Naive B cell (primary cell): Measurements from ENCODE around the gene ACBD5. TPM values are rescaled to one million over a fixed set of nuclear protein-coding genes. Genes with fewer than 3 reads are reported as not detected.
"Not testable (repeated sequence)": the region's sequence is repeated elsewhere in the genome, so short reads cannot be mapped to it uniquely, and the experiment has no call there.

Experiments
- ATAC-seq, 2 donors: fragments of 150-1000 bp; cut with Tn5 transposase; 2 replicates each; pipeline ENCODE4 v1.10.0; 2021; ENCODE audit warnings: low read depth in 2 of 2, mild to moderate bottlenecking in 2 of 2, moderate library complexity in 2 of 2
- DNase-seq: peaks from one replicate; pipeline ENCODE4 v3.0.0; 2022
- H3K27ac Mint-ChIP-seq, 6 donors: one replicate each; pipeline ENCODE4 v1.8.0; 2020 to 2022; ENCODE audit warnings: mild to moderate bottlenecking in 6 of 6, mixed read lengths in 6 of 6, moderate library complexity in 5 of 6, inconsistent platforms in 2 of 6
- H3K27me3 Mint-ChIP-seq, 3 donors: one replicate each; pipeline ENCODE4 v1.8.0; 2021 to 2022; ENCODE audit warnings: mixed read lengths in 3 of 3, mild to moderate bottlenecking in 1 of 3
- H3K36me3 Mint-ChIP-seq, 2 donors: one replicate each; pipeline ENCODE4 v1.8.0; 2020 to 2022; ENCODE audit warnings: mixed read lengths in 2 of 2, inconsistent platforms in 1 of 2, mild to moderate bottlenecking in 1 of 2
- H3K4me1 Mint-ChIP-seq, 3 donors: one replicate each; pipeline ENCODE4 v1.8.0; 2020 to 2022; ENCODE audit warnings: mixed read lengths in 3 of 3, inconsistent platforms in 1 of 3, mild to moderate bottlenecking in 1 of 3, moderate library complexity in 1 of 3
- H3K4me3 Mint-ChIP-seq, 8 donors: one replicate each; pipeline ENCODE4 v1.8.0; 2020 to 2022; ENCODE audit warnings: mild to moderate bottlenecking in 8 of 8, mixed read lengths in 8 of 8, moderate library complexity in 8 of 8, inconsistent platforms in 2 of 8
- H3K9me3 Mint-ChIP-seq, 7 donors: one replicate each; pipeline ENCODE4 v1.8.0; 2020 to 2022; ENCODE audit warnings: mixed read lengths in 7 of 7, mild to moderate bottlenecking in 5 of 7, inconsistent platforms in 2 of 7, moderate library complexity in 1 of 7
- polyA plus RNA-seq, 6 donors: library from polyadenylated mRNA; unstranded; fragments of 300-500 nt; fragmentation: Illumina TruSeq; gene quantifications; one replicate each; pipeline ENCODE4 v1.2.3, GENCODE V29; 2021; ENCODE audit warnings: low read depth in 6 of 6

Gene ACBD5, protein sequence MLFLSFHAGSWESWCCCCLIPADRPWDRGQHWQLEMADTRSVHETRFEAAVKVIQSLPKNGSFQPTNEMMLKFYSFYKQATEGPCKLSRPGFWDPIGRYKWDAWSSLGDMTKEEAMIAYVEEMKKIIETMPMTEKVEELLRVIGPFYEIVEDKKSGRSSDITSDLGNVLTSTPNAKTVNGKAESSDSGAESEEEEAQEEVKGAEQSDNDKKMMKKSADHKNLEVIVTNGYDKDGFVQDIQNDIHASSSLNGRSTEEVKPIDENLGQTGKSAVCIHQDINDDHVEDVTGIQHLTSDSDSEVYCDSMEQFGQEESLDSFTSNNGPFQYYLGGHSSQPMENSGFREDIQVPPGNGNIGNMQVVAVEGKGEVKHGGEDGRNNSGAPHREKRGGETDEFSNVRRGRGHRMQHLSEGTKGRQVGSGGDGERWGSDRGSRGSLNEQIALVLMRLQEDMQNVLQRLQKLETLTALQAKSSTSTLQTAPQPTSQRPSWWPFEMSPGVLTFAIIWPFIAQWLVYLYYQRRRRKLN
- polyA plus RNA-seq: 10 to 100 TPM in 5 of 6 donors, 1 to 10 TPM in 1; 8.1 to 16.1 (median 12.0) TPM

DNA sequence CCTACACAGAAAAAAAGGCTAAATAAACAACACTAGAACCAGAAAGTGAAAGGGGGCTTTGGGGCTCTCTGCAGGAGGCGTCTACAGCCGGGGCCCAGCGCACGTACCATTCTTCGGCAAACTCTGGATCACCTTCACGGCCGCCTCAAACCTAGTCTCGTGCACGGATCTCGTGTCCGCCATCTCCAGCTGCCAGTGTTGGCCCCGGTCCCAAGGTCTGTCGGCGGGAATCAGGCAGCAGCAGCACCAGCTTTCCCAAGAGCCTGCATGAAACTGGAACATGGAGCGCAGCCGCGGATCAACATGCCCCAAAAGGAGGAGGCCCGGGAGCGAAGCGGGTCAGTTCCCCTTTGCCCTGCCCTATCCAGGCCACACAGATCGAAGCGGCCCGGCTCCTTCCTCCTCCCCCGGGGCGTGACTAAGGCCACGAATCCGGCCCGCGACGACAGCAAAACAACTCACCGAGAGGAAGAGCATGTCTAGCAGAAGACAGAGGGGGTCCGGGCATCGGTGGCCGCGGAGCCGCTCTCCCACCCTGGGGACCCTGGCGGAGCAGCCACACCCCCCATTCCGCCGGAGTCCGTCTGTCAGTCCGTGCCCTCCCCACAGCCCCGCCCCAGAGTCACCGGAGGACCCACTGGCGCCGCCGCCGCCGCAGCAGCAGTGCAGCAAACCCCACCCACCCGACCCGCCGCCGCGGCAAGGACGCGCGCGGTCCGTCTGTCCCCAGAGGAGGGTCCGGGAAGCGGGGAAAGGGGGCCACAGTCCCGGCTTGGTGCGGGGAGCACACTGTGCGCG, at the start of gene ACBD5:
Gene ACBD5, minus strand, starts transcription at position 586 of the 798 bp plus-strand sequence. Its CDS starts 109 bp downstream, at position 477.
- H3K4me3 Mint-ChIP-seq: peak within 1 kb of the TSS; percentile 88 to 99 (median 98)
- H3K36me3 Mint-ChIP-seq: no peaks in the 10 kb centered on the region
- peak; percentile 47 to 58 for ATAC-seq
- H3K27ac Mint-ChIP-seq: peak within 1 kb of the TSS; percentile 95 to 100 (median 98)
- H3K9me3 Mint-ChIP-seq: no peaks in the 10 kb centered on the region
- no peaks in the 10 kb centered on the region for H3K27me3 Mint-ChIP-seq
- H3K4me1 Mint-ChIP-seq: peaks cover 21 to 50% (median 41%) of the 10 kb centered on the region in 3 donors
- peak; percentile 80 for DNase-seq

GRCh38 chr10:27285093-27285492, 44.5 kb upstream of the ACBD5 start:
- H3K36me3 Mint-ChIP-seq: no peaks in the 10 kb centered on the region
- no peak for ATAC-seq

GRCh38 chr10:27276581-27276980, 36.0 kb upstream of the ACBD5 start:
- Mint-ChIP-seq H3K27ac (no peak overlapping the region), H3K4me1 (no peaks in the 10 kb centered on the region), H3K27me3 (peaks cover 27 to 48% (median 39%) of the 10 kb centered on the region in 3 donors), H3K9me3 (peaks cover 0 to 11% (median 7%) of the 10 kb centered on the region in 7 donors), H3K36me3 (peaks cover 0 to 8% of the 10 kb centered on the region in 2 donors), H3K4me3 (no peak overlapping the region)
- DNase-seq: no peak
- ATAC-seq: no peak

More at GRCh38 chr10:27285093-27285492, 44.5 kb upstream of the ACBD5 start:
- no peaks in the 10 kb centered on the region for H3K4me1 Mint-ChIP-seq
- H3K27ac Mint-ChIP-seq: peak overlapping the region in 1 of 6 donors; percentile 15
- no peaks in the 10 kb centered on the region for H3K9me3 Mint-ChIP-seq
- DNase-seq: no peak
- no peak overlapping the region for H3K4me3 Mint-ChIP-seq
- peaks cover 0 to 3% (median 0%) of the 10 kb centered on the region in 3 donors for H3K27me3 Mint-ChIP-seq

DNA sequence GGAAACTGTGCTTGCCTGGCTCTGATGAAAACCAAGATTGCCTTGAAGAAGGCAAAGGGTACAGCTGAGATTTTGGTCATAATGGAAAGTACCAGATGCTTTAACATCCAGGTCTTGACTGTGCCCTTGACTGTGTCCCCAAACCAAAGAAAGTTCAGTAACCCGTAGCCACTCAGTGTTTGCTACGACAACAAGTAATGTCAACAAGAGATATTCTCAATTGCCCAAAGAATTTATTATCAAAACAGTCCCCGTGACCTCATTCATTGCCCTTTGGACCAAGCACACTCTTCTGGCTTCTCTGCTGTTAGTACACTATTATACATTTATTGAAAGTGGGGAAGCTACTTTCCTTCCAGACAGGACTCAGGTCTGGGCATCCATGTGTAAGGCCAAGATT, 25.4 kb upstream of the ACBD5 start:
- H3K27ac Mint-ChIP-seq, H3K36me3 Mint-ChIP-seq: not testable (repeated sequence)

GRCh38 chr10:27262788-27263187, 22.2 kb upstream of the ACBD5 start:
- Mint-ChIP-seq H3K4me3 (peak overlapping the region in 1 of 8 donors; percentile 31), H3K4me1 (peaks cover 12 to 17% (median 16%) of the 10 kb centered on the region in 3 donors), H3K27me3 (peaks cover 29 to 53% (median 48%) of the 10 kb centered on the region in 3 donors)
- not testable (repeated sequence) for DNase-seq, H3K9me3 Mint-ChIP-seq, H3K36me3 Mint-ChIP-seq, ATAC-seq, H3K27ac Mint-ChIP-seq

More for the DNA sequence above, 25.4 kb upstream of the ACBD5 start:
- H3K9me3 Mint-ChIP-seq, H3K4me1 Mint-ChIP-seq, ATAC-seq, DNase-seq, H3K4me3 Mint-ChIP-seq: not testable (repeated sequence)
- H3K27me3 Mint-ChIP-seq: peaks cover 15 to 32% (median 24%) of the 10 kb centered on the region in 3 donors

GRCh38 chr10:27258838-27259812, 18.5 kb upstream of the ACBD5 start:
- H3K27me3 Mint-ChIP-seq: peaks cover 39 to 45% (median 42%) of the 10 kb centered on the region in 3 donors
- peak; percentile 56 to 63 for ATAC-seq

DNA sequence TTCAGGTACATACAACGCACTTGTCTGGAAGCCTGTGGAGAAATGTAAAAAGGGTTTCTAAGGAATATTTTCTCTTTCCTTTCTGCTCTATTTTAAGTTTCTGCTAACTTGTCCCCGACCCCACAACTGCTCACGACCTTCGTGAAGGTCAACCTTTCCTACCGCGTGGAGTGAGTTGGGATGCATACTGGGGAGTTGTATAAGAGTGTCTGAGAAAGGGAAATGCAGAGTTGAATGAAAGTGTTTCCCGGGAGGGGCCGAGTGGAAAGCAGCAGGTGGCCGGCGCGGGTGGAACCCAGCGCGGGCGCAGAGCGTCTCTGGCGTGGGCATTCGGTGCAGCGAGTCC, 17.9 kb upstream of the ACBD5 start:
- H3K4me1 Mint-ChIP-seq: peaks cover 16 to 24% (median 17%) of the 10 kb centered on the region in 3 donors
- peaks cover 0 to 8% (median 6%) of the 10 kb centered on the region in 7 donors for H3K9me3 Mint-ChIP-seq
- H3K27me3 Mint-ChIP-seq: peaks cover 35 to 42% (median 38%) of the 10 kb centered on the region in 3 donors
- no peak for ATAC-seq
- DNase-seq: no peak
- H3K27ac Mint-ChIP-seq: peak overlapping the region in 4 of 6 donors; percentile 17 to 70 (median 36)
- H3K36me3 Mint-ChIP-seq: peaks cover 0 to 9% of the 10 kb centered on the region in 2 donors
- H3K4me3 Mint-ChIP-seq: peak overlapping the region; percentile 85 to 96 (median 91)

More at GRCh38 chr10:27258838-27259812, 18.5 kb upstream of the ACBD5 start:
- H3K4me1 Mint-ChIP-seq: peaks cover 12 to 23% (median 17%) of the 10 kb centered on the region in 3 donors
- peak overlapping the region; percentile 85 to 98 (median 96) for H3K4me3 Mint-ChIP-seq
- peaks cover 0 to 9% of the 10 kb centered on the region in 2 donors for H3K36me3 Mint-ChIP-seq
- DNase-seq: no peak
- H3K9me3 Mint-ChIP-seq: peaks cover 0 to 8% (median 6%) of the 10 kb centered on the region in 7 donors
- peak overlapping the region in 4 of 6 donors; percentile 17 to 89 (median 86) for H3K27ac Mint-ChIP-seq

GRCh38 chr10:27256299-27257189, 15.9 kb upstream of the ACBD5 start:
- no peak overlapping the region for H3K27ac Mint-ChIP-seq
- peak overlapping the region in 2 of 8 donors; percentile 85 to 88 for H3K4me3 Mint-ChIP-seq

GRCh38 chr10:27253576-27253975, 13.0 kb upstream of the ACBD5 start:
- H3K27ac Mint-ChIP-seq: peak overlapping the region in 3 of 6 donors; percentile 47 to 90 (median 85)
- ATAC-seq (no peak), DNase-seq (no peak)
- peak overlapping the region in 6 of 8 donors; percentile 80 to 88 (median 82) for H3K4me3 Mint-ChIP-seq
- peaks cover 0 to 8% (median 6%) of the 10 kb centered on the region in 7 donors for H3K9me3 Mint-ChIP-seq
- peaks cover 7 to 21% (median 15%) of the 10 kb centered on the region in 3 donors for H3K4me1 Mint-ChIP-seq
- H3K36me3 Mint-ChIP-seq: no peaks in the 10 kb centered on the region
- H3K27me3 Mint-ChIP-seq: peaks cover 16 to 17% (median 17%) of the 10 kb centered on the region in 3 donors

More at GRCh38 chr10:27256299-27257189, 15.9 kb upstream of the ACBD5 start:
- peaks cover 0 to 8% (median 6%) of the 10 kb centered on the region in 7 donors for H3K9me3 Mint-ChIP-seq
- ATAC-seq (no peak), DNase-seq (no peak)
- H3K36me3 Mint-ChIP-seq: peaks cover 0 to 9% of the 10 kb centered on the region in 2 donors
- peaks cover 17 to 30% (median 23%) of the 10 kb centered on the region in 3 donors for H3K4me1 Mint-ChIP-seq
- peaks cover 29 to 36% (median 35%) of the 10 kb centered on the region in 3 donors for H3K27me3 Mint-ChIP-seq

DNA sequence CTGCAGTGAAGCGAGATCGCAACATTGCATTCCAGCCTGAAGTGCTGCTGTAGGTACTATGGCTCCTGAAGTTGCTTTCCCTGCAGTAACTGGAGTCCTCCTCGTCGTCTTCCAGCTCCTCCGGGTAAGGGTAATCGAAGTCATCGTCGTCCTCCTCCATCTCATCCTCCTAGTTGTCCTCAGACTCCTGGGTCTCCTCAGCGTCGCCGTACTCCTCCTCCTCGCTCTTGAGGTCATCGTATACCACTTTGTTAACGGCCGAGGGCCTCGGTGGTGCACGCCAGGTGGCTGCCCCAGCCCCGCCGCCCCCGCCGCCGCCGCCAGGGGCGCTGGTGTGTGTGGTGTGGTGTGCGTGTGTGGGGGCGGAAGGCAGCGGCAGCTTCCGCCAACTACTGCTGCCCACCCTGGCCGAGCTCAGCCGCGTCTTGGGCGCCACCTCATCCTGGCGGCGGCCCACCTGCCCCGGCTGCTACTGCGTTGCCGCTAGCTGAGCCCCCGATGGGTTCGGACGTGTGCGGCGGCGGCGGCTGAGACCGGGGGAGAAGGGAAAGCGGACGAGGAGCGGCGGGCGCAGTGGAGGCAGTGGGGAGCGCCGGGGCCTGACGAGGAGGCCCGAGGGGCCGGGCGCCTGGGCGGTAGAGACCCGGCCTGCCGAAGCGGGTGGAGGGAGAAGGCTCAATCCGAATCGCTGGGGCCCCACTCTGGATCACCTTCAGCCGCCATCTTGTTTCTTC, 11.8 kb upstream of the ACBD5 start:
- DNase-seq (peak; percentile 82), ATAC-seq (peak; percentile 95 to 97)
- H3K4me1 Mint-ChIP-seq: peaks cover 0 to 11% (median 10%) of the 10 kb centered on the region in 3 donors
- peak overlapping the region in 5 of 6 donors; percentile 49 to 97 (median 85) for H3K27ac Mint-ChIP-seq
- H3K36me3 Mint-ChIP-seq: no peaks in the 10 kb centered on the region
- H3K27me3 Mint-ChIP-seq: peaks cover 5 to 7% (median 6%) of the 10 kb centered on the region in 3 donors
- peaks cover 0 to 7% (median 4%) of the 10 kb centered on the region in 7 donors for H3K9me3 Mint-ChIP-seq
- H3K4me3 Mint-ChIP-seq: peak overlapping the region; percentile 80 to 94 (median 82)

GRCh38 chr10:27251554-27251953, 11.0 kb upstream of the ACBD5 start:
- Mint-ChIP-seq H3K4me3 (peak overlapping the region in 4 of 8 donors; percentile 35 to 72 (median 41)), H3K4me1 (peaks cover 0 to 11% (median 7%) of the 10 kb centered on the region in 3 donors), H3K27ac (no peak overlapping the region), H3K27me3 (no peaks in the 10 kb centered on the region), H3K36me3 (no peaks in the 10 kb centered on the region), H3K9me3 (no peaks in the 10 kb centered on the region)
- no peak for ATAC-seq
- DNase-seq: no peak
